Thoracic aorta (tissue), 2 donors: ENCODE measurements around the gene MARK1. TPM values are rescaled to one million over a fixed set of nuclear protein-coding genes. Genes with fewer than 3 reads are reported as not detected.

Experiments used
- ATAC-seq: fragments of 150-250 bp; one replicate; pipeline ENCODE4 v1.8.0; 2017; ENCODE audit warnings: low read depth; ENCODE audit not compliant: insufficient number of reproducible peaks, low FRiP score
- DNase-seq: peaks from one replicate; pipeline ENCODE4 v3.0.0-alpha.2; 2020; ENCODE audit warnings: low spot score
- H3K27ac ChIP-seq, 2 donors: fragments of 200-600 bp; sonication (generic); 1 replicate in 1 of 2; 2 replicates in 1 of 2; pipeline ENCODE4 v1.5.1; 2016; ENCODE audit warnings: mild to moderate bottlenecking in 2 of 2, moderate library complexity in 2 of 2
- H3K27me3 ChIP-seq: fragments of 200-600 bp; sonication (generic); replicated peaks from 2 replicates; pipeline ENCODE4 v1.6.0; 2016; ENCODE audit warnings: mild to moderate bottlenecking; ENCODE audit not compliant: insufficient read depth
- H3K36me3 ChIP-seq: fragments of 200-600 bp; sonication (generic); one replicate; pipeline ENCODE4 v1.5.1; 2016
- H3K4me1 ChIP-seq, 2 donors: fragments of 200-600 bp; sonication (generic); 1 replicate in 1 of 2; 2 replicates in 1 of 2; pipeline versions ENCODE4 v1.5.1 to v1.6.0; 2016; ENCODE audit warnings: low read depth in 2 of 2, mild to moderate bottlenecking in 1 of 2; ENCODE audit not compliant: control insufficient read depth in 1 of 2
- H3K4me3 ChIP-seq: fragments of 200-600 bp; sonication (generic); 2 replicates; pipeline ENCODE4 v1.5.1; 2016; ENCODE audit warnings: mild to moderate bottlenecking
- H3K9me3 ChIP-seq: fragments of 200-600 bp; sonication (generic); 2 replicates; pipeline ENCODE4 v1.5.1; 2016
- total RNA-seq, 2 donors: library from RNA; depleted of rRNA; stranded (reverse); fragments of >200 nt; gene quantifications; one replicate each; pipeline versions ENCODE4 v1.1.0 to v1.2.3, GENCODE V29; 2016
- TF ChIP-seq, protein P1 (sequence below): fragments of 200-600 bp; sonication (generic); IDR thresholded peaks from one replicate; pipeline ENCODE4 v1.5.1; 2019; ENCODE audit warnings: antibody characterized with exemption

The MARK1 gene
- total RNA-seq, result 10 to 100 TPM; 11.9 to 12.3 TPM

DNA sequence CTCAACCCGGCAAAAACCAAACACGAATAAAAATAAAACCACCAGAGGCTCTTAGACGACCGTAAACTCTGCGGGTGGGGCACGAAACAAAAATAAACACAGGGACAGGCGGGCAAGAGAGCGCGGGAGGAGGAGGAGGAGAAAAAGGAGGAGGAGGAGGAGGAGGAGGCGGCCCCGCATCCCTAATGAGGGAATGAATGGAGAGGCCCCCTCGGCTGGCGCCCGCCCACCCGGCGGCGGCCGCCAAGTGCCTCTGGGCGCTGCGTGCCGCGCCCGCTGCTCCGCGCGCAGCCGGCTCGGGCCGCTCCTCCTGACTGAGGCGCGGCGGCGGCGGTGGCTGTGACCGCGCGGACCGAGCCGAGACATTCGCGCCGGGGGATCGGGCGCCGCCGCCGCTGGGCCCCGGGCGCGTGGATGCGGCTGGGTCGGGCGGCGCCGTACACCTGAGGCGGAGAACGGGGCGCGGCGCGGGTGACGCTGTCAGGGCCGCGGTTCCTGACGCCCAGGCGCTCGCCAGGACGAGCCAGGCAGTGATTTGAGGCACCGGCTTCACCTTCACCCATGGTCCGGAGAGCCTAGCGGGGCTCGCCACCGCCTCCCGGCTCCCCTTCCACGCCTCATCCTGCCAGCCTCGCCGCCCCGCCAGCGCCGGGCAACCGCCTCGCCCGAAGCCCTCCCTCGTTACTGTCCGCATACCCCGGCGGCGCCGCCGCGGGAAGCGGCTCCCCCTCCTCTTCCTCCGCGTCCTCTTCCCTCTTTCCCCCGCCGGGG is at the start of gene MARK1:
TSS of gene MARK1 (plus strand) at position 229 of the 771 bp plus-strand sequence. CDS start 687 bp downstream, outside the sequence.
- Histone ChIP-seq H3K4me3 (peak within 1 kb of the TSS; percentile 85), H3K27ac (peak within 1 kb of the TSS; percentile 88 to 92), H3K36me3 (no peaks in the 10 kb centered on the region), H3K9me3 (no peaks in the 10 kb centered on the region), H3K4me1 (peaks cover 6 to 19% of the 10 kb centered on the region in 2 donors), H3K27me3 (no peaks in the 10 kb centered on the region)
- TF ChIP-seq, protein P1, sequence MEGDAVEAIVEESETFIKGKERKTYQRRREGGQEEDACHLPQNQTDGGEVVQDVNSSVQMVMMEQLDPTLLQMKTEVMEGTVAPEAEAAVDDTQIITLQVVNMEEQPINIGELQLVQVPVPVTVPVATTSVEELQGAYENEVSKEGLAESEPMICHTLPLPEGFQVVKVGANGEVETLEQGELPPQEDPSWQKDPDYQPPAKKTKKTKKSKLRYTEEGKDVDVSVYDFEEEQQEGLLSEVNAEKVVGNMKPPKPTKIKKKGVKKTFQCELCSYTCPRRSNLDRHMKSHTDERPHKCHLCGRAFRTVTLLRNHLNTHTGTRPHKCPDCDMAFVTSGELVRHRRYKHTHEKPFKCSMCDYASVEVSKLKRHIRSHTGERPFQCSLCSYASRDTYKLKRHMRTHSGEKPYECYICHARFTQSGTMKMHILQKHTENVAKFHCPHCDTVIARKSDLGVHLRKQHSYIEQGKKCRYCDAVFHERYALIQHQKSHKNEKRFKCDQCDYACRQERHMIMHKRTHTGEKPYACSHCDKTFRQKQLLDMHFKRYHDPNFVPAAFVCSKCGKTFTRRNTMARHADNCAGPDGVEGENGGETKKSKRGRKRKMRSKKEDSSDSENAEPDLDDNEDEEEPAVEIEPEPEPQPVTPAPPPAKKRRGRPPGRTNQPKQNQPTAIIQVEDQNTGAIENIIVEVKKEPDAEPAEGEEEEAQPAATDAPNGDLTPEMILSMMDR, result no peak
- no peak for DNase-seq
- peak; percentile 62 for ATAC-seq

DNA sequence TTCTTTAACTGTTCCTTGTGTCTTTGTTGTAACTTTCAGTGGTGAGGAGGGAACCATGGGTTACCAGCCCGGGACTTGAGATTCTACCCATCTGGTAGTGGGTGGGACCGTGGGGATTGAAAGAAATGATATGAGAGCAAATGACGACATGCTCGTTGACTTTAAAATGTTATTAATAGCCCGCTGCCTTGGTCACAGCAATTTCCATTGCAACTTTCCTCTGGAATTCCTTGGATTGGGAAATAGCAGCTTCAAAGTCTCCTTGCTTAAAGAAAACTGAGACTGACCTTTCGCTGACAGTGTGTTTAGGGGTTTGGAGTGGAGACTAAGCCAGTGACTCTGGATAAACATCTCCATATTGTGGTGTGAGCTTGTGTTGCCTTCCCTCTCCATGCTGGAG is 44.2 kb upstream of the MARK1 start:
- ATAC-seq (peak; percentile 81), DNase-seq (no peak)
- TF ChIP-seq, protein P1, result no peak
- Histone ChIP-seq H3K27ac (peak overlapping the region; percentile 66 to 73), H3K27me3 (no peaks in the 10 kb centered on the region), H3K4me3 (no peak overlapping the region), H3K9me3 (no peaks in the 10 kb centered on the region), H3K4me1 (peaks cover 6 to 32% of the 10 kb centered on the region in 2 donors), H3K36me3 (no peaks in the 10 kb centered on the region)

DNA sequence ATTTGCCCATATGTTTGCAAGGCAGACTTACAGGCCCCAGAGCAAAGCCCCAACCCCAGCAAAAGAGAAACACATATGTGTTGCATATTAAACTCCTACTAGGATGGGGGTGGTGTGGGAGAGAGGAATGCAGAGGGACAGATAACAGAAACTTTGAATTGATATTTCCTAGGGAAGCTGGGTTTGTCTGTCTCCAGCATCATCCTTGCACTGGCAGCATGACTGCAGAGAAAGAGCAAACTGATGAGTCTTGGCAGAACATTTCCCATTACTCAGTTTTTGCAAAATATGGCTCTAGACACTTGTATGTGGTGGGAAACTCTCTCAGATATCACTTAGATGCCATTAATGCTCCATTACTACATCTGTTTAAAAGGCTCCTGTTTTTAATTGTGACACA is 43.8 kb upstream of the MARK1 start:
- TF ChIP-seq, protein P1, result no peak
- Histone ChIP-seq H3K27me3 (no peaks in the 10 kb centered on the region), H3K9me3 (no peaks in the 10 kb centered on the region), H3K4me3 (no peak overlapping the region), H3K36me3 (no peaks in the 10 kb centered on the region), H3K4me1 (peaks cover 6 to 32% of the 10 kb centered on the region in 2 donors), H3K27ac (peak overlapping the region; percentile 66 to 73)
- DNase-seq (no peak), ATAC-seq (no peak)

DNA sequence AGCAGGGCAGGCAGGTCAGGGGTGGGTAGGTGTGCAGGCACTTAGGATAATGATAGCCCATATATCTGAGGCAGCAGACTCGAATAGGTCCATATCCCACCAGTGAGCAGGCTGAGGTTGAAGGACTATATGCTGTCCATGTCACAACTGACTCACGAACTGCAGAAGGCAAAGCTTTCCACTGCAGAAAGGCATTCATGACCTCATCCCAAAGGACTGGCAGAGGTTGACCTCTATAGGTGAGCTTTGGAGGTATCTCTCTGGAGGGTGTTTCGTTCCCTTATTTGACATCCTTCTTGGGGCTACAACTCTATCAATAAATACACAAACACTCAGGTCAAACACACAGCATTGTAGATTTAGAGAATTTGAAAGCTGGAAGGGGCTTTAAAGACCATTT is 42.8 kb upstream of the MARK1 start:
- TF ChIP-seq, protein P1, result no peak
- peak overlapping the region; percentile 66 to 73 for H3K27ac ChIP-seq

DNA sequence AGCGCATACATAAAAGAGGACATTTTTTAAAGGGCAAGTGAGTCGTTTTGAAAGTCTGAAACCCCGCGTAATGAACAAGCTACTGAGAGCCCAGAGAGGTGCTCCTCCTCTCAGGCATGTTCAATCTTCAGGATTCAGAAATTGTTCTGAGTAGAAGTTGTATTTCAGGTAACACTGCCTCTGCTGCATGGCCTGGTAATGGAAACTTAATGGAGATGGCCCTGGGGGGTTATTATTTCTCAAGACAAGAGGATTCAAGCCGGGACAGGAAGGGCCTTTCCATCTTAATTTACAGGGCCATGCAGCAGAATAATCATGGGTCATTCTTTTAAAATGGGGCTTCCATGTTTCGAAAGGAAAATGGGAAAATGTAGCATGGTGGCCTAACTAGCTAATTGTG is 42.1 kb upstream of the MARK1 start:
- ATAC-seq, result no peak
- no peak for DNase-seq
- H3K4me3 ChIP-seq, result no peak overlapping the region
- H3K36me3 ChIP-seq, result no peaks in the 10 kb centered on the region
- H3K27ac ChIP-seq, result peak overlapping the region; percentile 66 to 73
- H3K9me3 ChIP-seq, result no peaks in the 10 kb centered on the region
- H3K4me1 ChIP-seq, result peaks cover 6 to 32% of the 10 kb centered on the region in 2 donors
- TF ChIP-seq, protein P1, result no peak
- H3K27me3 ChIP-seq, result no peaks in the 10 kb centered on the region

More for the DNA sequence above, 42.8 kb upstream of the MARK1 start:
- DNase-seq, result no peak
- Histone ChIP-seq H3K36me3 (no peaks in the 10 kb centered on the region), H3K4me3 (no peak overlapping the region), H3K9me3 (no peaks in the 10 kb centered on the region), H3K4me1 (peaks cover 6 to 32% of the 10 kb centered on the region in 2 donors), H3K27me3 (no peaks in the 10 kb centered on the region)
- peak; percentile 52 for ATAC-seq
